ENCODE results near the gene TEC.

The TEC gene

GRCh38 chr4:48269861-48270522 lies 354 bp upstream of the TEC start:
- DNase-seq, result peak; percentile 93 to 97 (median 96)

- no peak for DNase-seq
Measured at GRCh38 chr4:48267574-48267973, 2.1 kb downstream of the TEC start.

GRCh38 chr4:48266781-48267180 lies 2.9 kb downstream of the TEC start:
- DNase-seq, result peak; percentile 48 to 79 (median 68)

GRCh38 chr4:48262926-48263325 lies 6.7 kb downstream of the TEC start:
- peak; percentile 86 to 94 (median 88) for DNase-seq

- peak in 1 of 4 experiments; percentile 7 for DNase-seq
Measured at GRCh38 chr4:48262484-48262883, 7.2 kb downstream of the TEC start.

GRCh38 chr4:48261281-48261680 lies 8.4 kb downstream of the TEC start:
- peak in 2 of 4 experiments; percentile 19 to 35 for DNase-seq

GRCh38 chr4:48259748-48260147 lies 9.9 kb downstream of the TEC start:
- DNase-seq, result no peak

GRCh38 chr4:48258845-48259397 lies 10.7 kb downstream of the TEC start:
- no peak for DNase-seq

GRCh38 chr4:48255959-48256342 lies 13.7 kb downstream of the TEC start:
- DNase-seq, result no peak

GRCh38 chr4:48255072-48255958 lies 14.3 kb downstream of the TEC start:
- DNase-seq, result no peak

GRCh38 chr4:48254381-48255071 lies 15.1 kb downstream of the TEC start:
- no peak for DNase-seq

- DNase-seq, result no peak
Measured at GRCh38 chr4:48252313-48252712, 17.3 kb downstream of the TEC start.

- DNase-seq, result no peak
Measured at GRCh38 chr4:48250980-48251379, 18.7 kb downstream of the TEC start.

GRCh38 chr4:48250343-48250742 lies 19.3 kb downstream of the TEC start:
- no peak for DNase-seq

GRCh38 chr4:48249378-48249777 lies 20.3 kb downstream of the TEC start:
- DNase-seq, result no peak

GRCh38 chr4:48248559-48248953 lies 21.1 kb downstream of the TEC start:
- DNase-seq, result no peak

- no peak for DNase-seq
Measured at GRCh38 chr4:48247878-48248558, 21.6 kb downstream of the TEC start.

- peak in 2 of 4 experiments; percentile 45 to 47 for DNase-seq
Measured at GRCh38 chr4:48247142-48247877, 22.3 kb downstream of the TEC start.

- no peak for DNase-seq
Measured at GRCh38 chr4:48244665-48245064, 25.0 kb downstream of the TEC start.

- DNase-seq, result no peak
Measured at GRCh38 chr4:48243887-48244286, 25.8 kb downstream of the TEC start.

- no peak for DNase-seq
Measured at GRCh38 chr4:48243429-48243828, 26.2 kb downstream of the TEC start.
